GM10266 (cell line): ENCODE data around the gene RPAP3.

Source experiments
- DNase-seq: peaks from one replicate; pipeline ENCODE4 v3.0.0; 2012; ENCODE audit errors: extremely low spot score
- CTCF ChIP-seq: IDR thresholded peaks from 2 replicates; pipeline ENCODE4 v1.5.1; 2012; ENCODE audit warnings: mild to moderate bottlenecking, low read depth; ENCODE audit not compliant: control insufficient read depth, insufficient read depth; ENCODE audit errors: missing control alignments

Gene RPAP3

GRCh38 chr12:47729233-47729632, 23.4 kb upstream of the RPAP3 start:
- TF ChIP-seq CTCF = no peak
- DNase-seq = no peak

GRCh38 chr12:47725893-47726292, 20.1 kb upstream of the RPAP3 start:
- peak; percentile 56 for DNase-seq
- no peak for TF ChIP-seq CTCF

- no peak for DNase-seq
- no peak for TF ChIP-seq CTCF
These were observed 19.4 kb upstream of the RPAP3 start, which contains the start of gene ENDOU for GRCh38 chr12:47725091-47725772. Gene ENDOU, minus strand, starts transcription at chr12:47725490. Its CDS starts 77 bp downstream, at chr12:47725413.

GRCh38 chr12:47722941-47723631, 17.3 kb upstream of the RPAP3 start:
- DNase-seq = no peak
- no peak for TF ChIP-seq CTCF

- DNase-seq = no peak
- no peak for TF ChIP-seq CTCF
These were observed 16.5 kb upstream of the RPAP3 start for GRCh38 chr12:47722136-47722834.

- no peak for TF ChIP-seq CTCF
- DNase-seq = no peak
These were observed 15.7 kb upstream of the RPAP3 start for GRCh38 chr12:47721431-47721973.

- TF ChIP-seq CTCF = no peak
- DNase-seq = no peak
These were observed 12.7 kb upstream of the RPAP3 start for GRCh38 chr12:47718531-47718930.
